Heart left ventricle (tissue), 16 donors: ENCODE data around the gene COL4A4. TPM values are rescaled to one million over a fixed set of nuclear protein-coding genes. Genes with fewer than 3 reads are reported as not detected.
A peak's percentile ranks its signal among the peaks of the same experiment; 100 is the strongest.
"Not testable (repeated sequence)": the region's sequence is repeated elsewhere in the genome, so short reads cannot be mapped to it uniquely, and the experiment has no call there.

Experiments
- ATAC-seq, 4 donors: fragments of 200-7000 bp; cut with Tn5 transposase; one replicate each; pipeline ENCODE4 v1.9.1; 2020 to 2022; ENCODE audit warnings: moderate library complexity in 4 of 4, mild to moderate bottlenecking in 3 of 4, moderate number of reproducible peaks in 1 of 4
- DNase-seq, 5 donors: peaks; one replicate each; pipeline ENCODE4 v3.0.0-alpha.2; 2020
- H3K27ac ChIP-seq, 12 donors: fragments of 200-600 bp; sonication (generic) in 4 of 12; one replicate each; pipeline versions ENCODE4 v1.5.0 to v1.8.0; 2016 to 2022; ENCODE audit warnings: mild to moderate bottlenecking in 2 of 12
- H3K27me3 ChIP-seq, 9 donors: fragments of 200-600 bp; sonication (generic) in 2 of 9; one replicate each; pipeline versions ENCODE4 v1.5.1 to v1.8.0; 2016 to 2022; ENCODE audit warnings: mild to moderate bottlenecking in 3 of 9
- H3K36me3 ChIP-seq, 9 donors: fragments of 200-600 bp; sonication (generic) in 2 of 9; one replicate each; pipeline versions ENCODE4 v1.5.0 to v1.8.0; 2018 to 2022; ENCODE audit warnings: mild to moderate bottlenecking in 2 of 9
- H3K4me1 ChIP-seq, 12 donors: fragments of 200-600 bp; sonication (generic) in 4 of 12; one replicate each; pipeline versions ENCODE4 v1.5.0 to v1.8.0; 2016 to 2022; ENCODE audit warnings: mild to moderate bottlenecking in 3 of 12
- H3K4me3 ChIP-seq, 12 donors: fragments of 200-600 bp; sonication (generic) in 4 of 12; one replicate each; pipeline versions ENCODE4 v1.5.0 to v1.8.0; 2017 to 2022; ENCODE audit warnings: mild to moderate bottlenecking in 9 of 12, moderate library complexity in 4 of 12
- H3K9me3 ChIP-seq, 12 donors: fragments of 200-600 bp; sonication (generic) in 4 of 12; one replicate each; pipeline versions ENCODE4 v1.5.0 to v1.8.0; 2016 to 2022; ENCODE audit warnings: mild to moderate bottlenecking in 1 of 12
- POLR2A ChIP-seq, 2 donors: fragments of 450-650 bp; IDR thresholded peaks; one replicate each; pipeline ENCODE4 v1.6.1; 2017; ENCODE audit warnings: antibody characterized with exemption in 2 of 2, mild to moderate bottlenecking in 2 of 2, moderate library complexity in 2 of 2
- WGBS, 4 donors: extraction: QIAGEN DNeasy Blood & Tissue Kit in 2 of 4; methylation state at CpG; one replicate each; pipeline versions ENCODE4 v1.1.5 to v1.1.7; 2013 to 2018; 5-methylcytosine and 5-hydroxymethylcytosine counted together
- intact Hi-C, 10 donors: fragments of 100-400 bp; cut with DNase I; formaldehyde crosslinking; loops; one replicate each; pipeline versions ENCODE4 v1.11.1 to v1.14.2; 2022
- polyA plus RNA-seq, 2 donors: library from polyadenylated mRNA; stranded (reverse); fragments of 200-250 nt; gene quantifications; one replicate each; pipeline ENCODE4 v1.2.3, GENCODE V29; 2013
- total RNA-seq, 9 donors: library from RNA; depleted of rRNA in 2 of 9; stranded (reverse); fragments of >200 nt in 2 of 9; fragmentation: NEBNext Ultra II Directional in 3 of 9; extraction: Animal tissue kit (Norgen Biotek cat#: 25700) in 3 of 9; gene quantifications; one replicate each; pipeline versions ENCODE4 v1.1.0 to v1.2.4, GENCODE V29; 2016 to 2023
- TF ChIP-seq, protein P1 (sequence below), 12 donors: fragments of 200-600 bp; sonication (generic) in 4 of 12; IDR thresholded peaks; one replicate each; pipeline versions ENCODE4 v1.5.0 to v1.8.0; 2018 to 2022; ENCODE audit warnings: antibody characterized with exemption in 12 of 12, mild to moderate bottlenecking in 5 of 12
- donor health status: ischemic (EF 13 %, LVEDD 7.1; RV severe dilation, severe dysfunction).
- donor health status: healthy with polysubstance abuse.
- donor health status: DM: no; HTN: yes; CAD: no.
- donor health status: DM: no; HTN: no; CAD: no.
- donor health status: ischemic (EF 25% LVEDD 6.9; RV normal size, moderate dysfunction).
- donor health status: ischemic (EF 25% LVEDD 5.7; RV mildly dilated, moderate dysfunction).
- donor health status: healthy.
- donor health status: DM: yes; HTN: yes; CAD: no.
- donor health status: ischemic (EF 35%, LVEDD 5.7; RV mildly dilated, moderate dysfunction).
- donor health status: nonischemic (EF 11% LVEDD 7.7; RV severe dilation, severe dysfunction).
- donor health status: DM: yes; HTN: yes; CAD: no.
- donor health status: PGD.
- donor health status: ischemic (EF 29% LVEDD 5.4; RV normal size, mild dysfunction).
- donor health status: nonischemic (EF 23%, LVEDD 6.1; RV moderate dilation, normal function).

Gene COL4A4
- total and polyA plus RNA-seq, 11 donors, result 1.0 to 9.9 (median 3.4) TPM

DNA sequence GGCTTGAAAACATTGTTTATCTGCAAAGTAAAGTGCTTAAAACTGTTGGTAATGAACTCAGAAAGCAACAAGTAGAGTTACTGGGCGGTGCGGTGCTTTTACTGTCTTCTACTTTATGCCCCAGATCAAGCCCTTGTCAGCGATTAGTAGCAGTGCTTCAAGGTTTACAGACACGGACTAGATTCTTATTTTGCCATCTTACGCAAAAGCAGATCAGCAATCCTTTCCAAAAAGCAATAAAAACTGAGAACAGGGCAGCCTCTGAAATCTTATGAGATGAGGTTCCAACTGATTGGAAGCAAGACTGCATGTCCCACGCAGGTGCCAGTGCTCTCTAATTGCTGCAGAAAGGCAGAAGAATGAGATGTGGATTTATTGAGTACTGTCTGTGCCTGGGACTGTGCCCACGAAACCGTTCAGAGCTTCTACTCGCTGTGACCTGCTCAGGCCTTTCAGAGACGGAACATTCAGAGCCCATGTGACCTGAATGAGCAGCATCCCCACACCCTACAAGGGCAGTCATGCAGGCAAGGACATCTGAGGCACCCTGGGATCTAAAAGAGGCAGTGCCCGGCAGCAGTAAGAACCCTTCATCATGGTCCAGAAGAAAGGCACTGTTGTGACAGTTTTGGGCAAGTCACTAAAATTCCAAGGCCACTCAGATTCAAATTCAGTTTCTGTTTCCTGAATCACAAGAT lies 16.1 kb upstream of the COL4A4 start:
- H3K27ac ChIP-seq, result peak overlapping the region in 7 of 12 donors; percentile 14 to 68 (median 40)
- intact Hi-C loops, result no loop called here
- ATAC-seq, result peak; percentile 78 to 94 (median 88)

DNA sequence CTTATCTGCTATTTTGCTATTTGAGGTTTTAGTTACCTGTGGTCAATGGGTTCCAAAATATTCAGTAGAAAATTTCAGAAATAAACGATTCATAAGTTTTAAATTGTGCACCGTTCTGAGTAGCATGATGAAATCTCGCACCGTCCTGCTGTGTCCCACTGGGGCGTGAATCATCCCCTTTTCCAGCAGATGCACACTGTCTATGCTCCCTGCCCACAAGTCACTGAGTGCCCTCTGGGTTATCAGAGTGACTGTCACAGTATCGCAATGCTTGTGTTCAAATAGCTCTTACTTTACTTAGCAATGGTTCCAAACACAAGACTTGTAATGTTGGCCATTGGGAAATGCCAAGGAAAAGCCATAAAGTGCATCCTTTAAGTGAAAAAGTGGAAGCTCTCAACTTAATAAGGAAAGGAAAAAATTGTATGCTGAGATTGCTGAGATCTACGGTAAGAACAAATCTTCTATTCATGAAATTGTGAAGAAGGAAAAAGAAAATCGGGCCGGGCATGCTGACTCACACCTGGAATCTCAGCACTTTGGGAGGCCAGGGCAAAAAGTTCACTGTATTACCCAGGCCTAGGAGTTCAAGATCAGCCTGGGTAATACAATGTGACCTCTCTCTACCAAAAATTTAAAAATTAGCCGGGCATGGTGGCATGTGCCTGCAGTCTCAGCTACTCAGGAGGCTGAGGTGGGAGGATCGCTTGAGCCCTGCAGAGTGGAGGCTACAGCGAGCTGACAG lies 13.8 kb upstream of the COL4A4 start:
- 94 to 96% (median 94%) methylated on average over 12 of the region's 12 CpGs for WGBS, 4 donors
- peaks cover 0 to 16% (median 0%) of the 10 kb centered on the region in 12 donors for H3K4me1 ChIP-seq

More for the DNA sequence above, 16.1 kb upstream of the COL4A4 start:
- WGBS, 4 donors, result 54 to 73% (median 62%) methylated on average over 11 of the region's 11 CpGs
- Histone ChIP-seq H3K4me1 (peaks cover 0 to 16% (median 0%) of the 10 kb centered on the region in 12 donors), H3K27me3 (no peaks in the 10 kb centered on the region), H3K36me3 (no peaks in the 10 kb centered on the region), H3K9me3 (peaks cover 0 to 7% (median 0%) of the 10 kb centered on the region in 12 donors), H3K4me3 (peak overlapping the region in 2 of 12 donors; percentile 3 to 22)
- peak in 2 of 5 donors; percentile 24 to 54 for DNase-seq
- TF ChIP-seq POLR2A (IDR thresholded peaks at IDR 0.05), result no peak
- TF ChIP-seq, protein P1, sequence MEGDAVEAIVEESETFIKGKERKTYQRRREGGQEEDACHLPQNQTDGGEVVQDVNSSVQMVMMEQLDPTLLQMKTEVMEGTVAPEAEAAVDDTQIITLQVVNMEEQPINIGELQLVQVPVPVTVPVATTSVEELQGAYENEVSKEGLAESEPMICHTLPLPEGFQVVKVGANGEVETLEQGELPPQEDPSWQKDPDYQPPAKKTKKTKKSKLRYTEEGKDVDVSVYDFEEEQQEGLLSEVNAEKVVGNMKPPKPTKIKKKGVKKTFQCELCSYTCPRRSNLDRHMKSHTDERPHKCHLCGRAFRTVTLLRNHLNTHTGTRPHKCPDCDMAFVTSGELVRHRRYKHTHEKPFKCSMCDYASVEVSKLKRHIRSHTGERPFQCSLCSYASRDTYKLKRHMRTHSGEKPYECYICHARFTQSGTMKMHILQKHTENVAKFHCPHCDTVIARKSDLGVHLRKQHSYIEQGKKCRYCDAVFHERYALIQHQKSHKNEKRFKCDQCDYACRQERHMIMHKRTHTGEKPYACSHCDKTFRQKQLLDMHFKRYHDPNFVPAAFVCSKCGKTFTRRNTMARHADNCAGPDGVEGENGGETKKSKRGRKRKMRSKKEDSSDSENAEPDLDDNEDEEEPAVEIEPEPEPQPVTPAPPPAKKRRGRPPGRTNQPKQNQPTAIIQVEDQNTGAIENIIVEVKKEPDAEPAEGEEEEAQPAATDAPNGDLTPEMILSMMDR (IDR thresholded peaks at IDR 0.05), result no peak

GRCh38 chr2:227171779-227172178 lies 7.8 kb upstream of the COL4A4 start:
- not testable (repeated sequence) for H3K27ac ChIP-seq, H3K36me3 ChIP-seq, H3K4me3 ChIP-seq, DNase-seq, H3K9me3 ChIP-seq, H3K27me3 ChIP-seq, H3K4me1 ChIP-seq, ATAC-seq
- WGBS, 4 donors, result 88 to 94% (median 92%) methylated on average over 11 of the region's 11 CpGs
- intact Hi-C loops, result loop anchor here in 1 of 10 donors (5.0 kb wide), 1 partner anchor 39 kb away; no protein-coding TSS in a partner anchor

More for the DNA sequence above, 13.8 kb upstream of the COL4A4 start:
- DNase-seq (no peak), ATAC-seq (no peak)
- Histone ChIP-seq H3K36me3 (no peaks in the 10 kb centered on the region), H3K27ac (peak overlapping the region in 5 of 12 donors; percentile 14 to 47 (median 31)), H3K9me3 (no peaks in the 10 kb centered on the region), H3K4me3 (no peak overlapping the region), H3K27me3 (no peaks in the 10 kb centered on the region)
- TF ChIP-seq POLR2A (IDR thresholded peaks at IDR 0.05), result no peak
- TF ChIP-seq, protein P1 (IDR thresholded peaks at IDR 0.05), result no peak
- intact Hi-C loops, result no loop called here

GRCh38 chr2:227164763-227165291 lies 822 bp upstream of the COL4A4 start:
- 1 to 5% (median 3%) methylated on average over 20 to 38 of the region's 38 CpGs for WGBS, 4 donors
- Histone ChIP-seq H3K4me3 (peak overlapping the region; percentile 56 to 85 (median 69)), H3K36me3 (no peaks in the 10 kb centered on the region), H3K4me1 (peaks cover 0 to 19% (median 5%) of the 10 kb centered on the region in 12 donors), H3K27me3 (peaks cover 0 to 35% (median 3%) of the 10 kb centered on the region in 9 donors), H3K9me3 (peaks cover 0 to 4% (median 0%) of the 10 kb centered on the region in 12 donors), H3K27ac (peak overlapping the region in 10 of 12 donors; percentile 47 to 88 (median 81))
- intact Hi-C loops, result loop anchor here in 1 of 10 donors (5.0 kb wide), 1 partner anchor 32 kb away; no protein-coding TSS in a partner anchor
- no peak for TF ChIP-seq POLR2A (IDR thresholded peaks at IDR 0.05)
- TF ChIP-seq, protein P1 (IDR thresholded peaks at IDR 0.05), result no peak
- peak in 2 of 4 donors; percentile 34 to 38 for ATAC-seq
- peak in 2 of 5 donors; percentile 40 to 59 for DNase-seq
